HG03135 (cell line): ENCODE measurements around the gene FAM111B.
A peak's percentile ranks its signal among the peaks of the same experiment; 100 is the strongest.

Experiments
- ATAC-seq: cut with Tn5 transposase; IDR thresholded peaks from one replicate; pipeline ENCODE4 v1.9.1; 2021; ENCODE audit warnings: mild to moderate bottlenecking, moderate library complexity; ENCODE audit not compliant: unreplicated experiment

The FAM111B gene

DNA sequence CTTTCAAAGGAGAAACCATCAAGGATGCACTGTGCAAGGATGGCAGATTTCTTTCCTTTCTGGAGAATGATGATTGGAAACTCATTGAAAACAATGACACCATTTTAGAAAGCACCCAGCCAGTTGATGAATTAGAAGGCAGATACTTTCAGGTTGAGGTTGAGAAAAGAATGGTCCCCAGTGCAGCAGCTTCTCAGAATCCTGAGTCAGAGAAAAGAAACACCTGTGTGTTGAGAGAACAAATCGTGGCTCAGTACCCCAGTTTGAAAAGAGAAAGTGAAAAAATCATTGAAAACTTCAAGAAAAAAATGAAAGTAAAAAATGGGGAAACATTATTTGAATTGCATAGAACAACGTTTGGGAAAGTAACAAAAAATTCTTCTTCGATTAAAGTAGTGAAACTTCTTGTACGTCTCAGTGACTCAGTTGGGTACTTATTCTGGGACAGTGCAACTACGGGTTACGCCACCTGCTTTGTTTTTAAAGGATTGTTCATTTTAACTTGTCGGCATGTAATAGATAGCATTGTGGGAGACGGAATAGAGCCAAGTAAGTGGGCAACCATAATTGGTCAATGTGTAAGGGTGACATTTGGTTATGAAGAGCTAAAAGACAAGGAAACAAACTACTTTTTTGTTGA is 45.4 kb downstream of the FAM111B start:
- peak; percentile 73 for ATAC-seq

DNA sequence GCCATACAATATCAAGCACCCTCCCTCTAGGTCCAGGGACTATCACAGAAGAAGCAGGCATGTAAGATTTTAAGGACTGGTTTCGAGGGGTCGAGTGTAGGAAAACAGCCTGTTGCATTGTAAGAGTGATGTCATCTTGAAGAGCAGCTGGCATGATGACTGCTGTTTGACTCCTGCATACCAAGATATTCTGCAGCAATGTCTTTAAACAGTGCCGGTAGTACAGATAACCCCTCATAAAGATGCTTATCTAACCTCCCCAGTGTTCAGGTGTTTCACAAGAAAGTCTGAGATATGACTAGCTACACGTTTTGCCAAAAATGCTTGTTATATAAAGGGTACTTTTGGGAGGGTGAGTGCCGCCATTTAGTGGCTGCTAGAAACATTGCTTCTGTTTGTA is 47.6 kb downstream of the FAM111B start:
- no peak for ATAC-seq

DNA sequence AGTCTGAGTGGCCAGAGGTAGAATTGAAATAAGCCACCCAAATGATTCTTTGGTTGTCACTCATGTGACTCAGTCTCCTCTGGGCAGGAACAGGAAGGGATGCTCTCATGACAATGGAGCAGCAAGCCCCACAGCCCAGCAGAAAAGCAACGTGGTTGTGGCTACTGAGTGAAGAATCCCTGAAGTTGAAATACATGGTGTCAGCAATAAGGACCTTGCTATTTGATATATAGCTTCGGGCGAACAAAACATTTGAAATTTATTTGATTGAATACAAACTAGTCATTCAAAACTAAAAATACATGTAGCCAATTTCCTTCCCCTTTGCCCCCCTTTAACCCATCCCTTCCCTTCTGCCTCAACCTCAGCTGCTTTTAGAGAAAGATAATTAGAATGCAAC is 50.4 kb downstream of the FAM111B start:
- ATAC-seq, result no peak

DNA sequence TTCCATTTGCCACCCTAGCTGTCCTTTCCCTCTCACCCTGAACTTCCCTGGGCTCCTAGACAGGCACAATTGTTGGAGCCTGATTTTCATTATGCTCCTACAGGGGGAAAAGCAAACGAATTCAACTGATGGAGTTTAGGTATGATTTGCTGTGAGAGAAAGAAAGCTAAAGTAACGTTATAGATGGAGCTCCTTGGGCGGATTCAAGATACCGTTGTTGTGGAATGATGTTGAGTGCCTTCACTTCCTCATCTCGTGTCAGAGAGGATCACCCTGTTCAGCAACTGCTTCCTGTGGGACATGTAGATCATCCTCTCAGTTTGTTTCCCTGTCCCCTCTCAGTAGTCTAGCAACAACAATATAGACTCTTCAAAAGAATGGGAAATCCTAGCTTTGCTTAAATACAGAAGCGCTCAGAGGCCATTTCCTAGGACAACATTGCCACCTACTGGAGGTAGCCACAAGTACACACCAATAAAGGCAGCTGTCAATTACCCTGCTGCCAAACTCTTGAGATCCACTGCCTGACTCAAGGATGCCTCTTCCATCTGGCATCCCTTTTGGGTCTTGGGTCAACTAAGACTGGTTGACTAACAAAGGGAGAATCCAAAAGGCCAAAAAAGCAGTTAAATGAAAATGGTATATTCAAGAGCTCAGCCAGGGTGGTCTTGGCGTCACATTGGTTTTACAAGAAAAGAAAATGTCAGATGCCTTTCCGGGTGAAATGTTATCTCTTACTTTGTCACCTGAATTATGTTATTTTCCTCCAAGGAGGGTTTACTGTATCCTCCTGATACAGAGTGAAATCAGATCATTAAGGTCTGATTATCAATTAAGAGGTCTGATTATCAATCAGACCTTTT is 51.4 kb downstream of the FAM111B start:
- peak; percentile 86 for ATAC-seq

DNA sequence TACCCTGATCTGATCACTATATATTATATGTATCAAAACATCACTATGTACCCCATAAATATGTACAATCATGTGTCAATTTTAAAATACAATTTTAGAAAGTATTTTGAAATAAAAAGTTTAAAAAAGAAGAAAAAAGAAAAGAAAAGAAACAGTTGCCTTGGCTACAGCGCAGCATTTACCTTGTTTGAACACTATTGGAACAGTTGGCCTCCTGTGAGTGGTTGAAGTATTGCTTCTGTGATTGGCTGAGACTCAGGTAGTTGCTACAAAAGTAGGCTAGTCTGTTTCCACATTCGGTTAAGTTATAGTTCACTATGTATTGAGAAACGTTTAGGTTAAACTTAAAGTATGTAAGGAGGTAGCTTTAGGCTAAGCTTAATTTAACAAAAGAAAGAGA is 57.0 kb downstream of the FAM111B start:
- no peak for ATAC-seq

DNA sequence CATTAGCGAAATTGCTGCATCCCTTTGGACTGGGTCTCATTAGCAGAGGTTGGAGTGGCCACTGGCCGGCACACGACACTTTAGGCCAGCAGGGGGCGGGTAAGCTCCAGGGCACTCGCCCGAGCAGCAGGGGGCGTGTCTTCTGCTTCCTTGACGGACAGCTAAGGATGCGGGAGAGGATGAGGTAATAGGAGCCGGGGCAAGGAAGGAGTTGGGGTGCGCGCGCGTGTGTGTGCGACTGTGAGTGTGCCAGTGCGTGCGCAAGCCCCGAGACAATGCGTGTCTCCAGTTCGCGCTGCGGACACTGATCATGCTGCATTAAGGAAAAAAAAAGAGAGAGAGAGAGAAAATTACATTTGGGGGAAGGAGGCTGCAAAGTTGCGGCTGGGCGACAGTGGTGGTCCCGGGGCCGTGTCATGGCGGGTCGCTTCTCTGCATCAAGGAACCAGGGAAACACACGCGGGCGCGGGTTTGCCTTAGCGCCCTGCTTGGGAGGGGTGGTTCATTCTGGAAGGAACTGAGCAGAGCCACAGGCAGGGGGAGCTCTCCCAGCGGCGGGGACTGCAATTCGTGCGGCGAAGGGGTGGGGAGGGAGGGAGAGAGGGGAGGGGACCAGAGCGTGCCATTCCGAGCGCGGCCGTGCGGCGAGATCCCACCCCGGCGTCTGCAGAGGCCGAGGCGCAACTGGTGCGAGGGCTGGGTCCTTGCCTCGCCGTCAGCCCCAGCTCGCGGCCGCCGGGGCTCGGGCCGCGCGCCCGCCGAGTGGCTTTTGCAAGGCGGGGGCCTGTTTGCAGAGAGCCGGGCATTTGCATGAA is 64.7 kb downstream of the FAM111B start, which contains the start of gene DTX4:
DTX4 (plus strand) TSS at position 625 of the 815 bp plus-strand sequence. CDS start 464 bp downstream, outside the sequence.
- peak; percentile 73 for ATAC-seq

DNA sequence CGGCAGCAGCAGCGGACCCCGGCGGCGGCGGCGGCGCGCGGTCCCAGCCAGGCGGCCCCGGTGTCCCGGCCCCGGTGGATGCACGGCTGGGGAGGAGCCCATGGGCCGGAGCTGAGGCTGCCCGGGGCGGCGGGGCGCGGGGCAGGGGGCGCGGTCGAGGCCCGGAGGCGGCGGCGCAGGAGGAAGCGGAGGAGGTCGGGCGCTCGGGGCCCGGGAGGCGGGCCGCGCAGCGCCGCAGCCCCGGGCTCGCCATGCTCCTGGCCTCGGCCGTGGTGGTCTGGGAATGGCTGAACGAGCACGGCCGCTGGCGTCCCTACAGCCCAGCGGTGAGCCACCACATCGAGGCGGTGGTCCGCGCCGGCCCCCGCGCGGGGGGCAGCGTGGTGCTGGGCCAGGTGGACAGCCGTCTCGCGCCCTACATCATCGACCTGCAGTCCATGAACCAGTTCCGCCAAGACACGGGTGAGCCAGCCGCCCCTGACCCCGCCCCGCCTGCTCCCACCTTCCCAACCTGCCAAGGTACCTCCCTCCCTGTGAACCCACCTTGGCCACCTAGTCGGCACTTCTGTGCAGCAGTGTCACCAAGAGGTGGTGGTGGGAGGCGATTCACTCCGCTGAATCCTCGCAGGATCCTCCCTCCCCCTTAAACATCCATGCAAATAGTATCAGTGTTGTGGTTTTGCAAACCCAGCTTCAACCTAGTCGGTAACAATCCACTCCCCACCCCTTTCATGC is 65.5 kb downstream of the FAM111B start:
- ATAC-seq, result peak; percentile 34

DNA sequence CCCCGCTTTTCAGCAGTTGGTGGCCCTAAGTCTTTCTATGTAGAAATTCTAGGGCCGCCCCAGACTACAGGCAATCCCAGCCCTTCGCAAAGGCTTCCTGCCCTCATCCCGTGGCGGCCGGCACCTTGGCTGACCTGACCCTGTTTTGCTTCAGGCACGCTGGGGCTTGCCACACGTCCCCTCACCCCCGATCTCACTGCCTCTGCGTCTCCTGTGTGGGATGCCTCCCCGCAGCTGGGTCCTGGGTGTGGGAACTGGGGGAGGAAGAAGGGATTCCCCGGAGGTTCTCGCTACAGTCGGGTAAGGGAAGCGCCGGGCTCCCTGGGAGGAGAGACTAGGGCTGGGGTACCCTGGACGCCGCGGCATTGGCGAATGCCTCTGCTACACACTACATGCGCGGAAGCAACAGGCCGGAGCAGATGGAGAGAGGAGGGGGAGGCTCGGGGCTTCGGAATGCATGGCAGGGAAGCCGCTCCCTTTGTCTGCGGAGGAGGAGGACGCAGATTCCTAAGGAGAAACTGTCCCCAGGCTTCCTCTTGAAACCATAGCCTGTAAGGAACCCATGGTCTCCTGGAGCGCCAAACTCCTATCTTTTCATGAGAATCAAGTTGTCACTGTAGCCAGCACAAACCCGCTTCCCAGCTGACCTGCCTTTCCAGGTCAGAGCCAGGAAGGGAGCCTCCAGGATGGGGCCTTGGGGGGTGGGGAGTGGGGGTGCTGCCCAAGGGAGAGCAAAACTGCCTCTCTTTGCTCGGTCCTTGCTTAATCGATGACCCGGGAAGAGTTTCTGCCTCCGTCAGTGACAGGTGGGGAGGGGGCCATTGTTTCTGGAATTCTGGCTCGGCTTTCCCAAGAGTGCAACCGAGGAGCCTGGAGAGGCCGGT is 66.3 kb downstream of the FAM111B start:
- no peak for ATAC-seq

DNA sequence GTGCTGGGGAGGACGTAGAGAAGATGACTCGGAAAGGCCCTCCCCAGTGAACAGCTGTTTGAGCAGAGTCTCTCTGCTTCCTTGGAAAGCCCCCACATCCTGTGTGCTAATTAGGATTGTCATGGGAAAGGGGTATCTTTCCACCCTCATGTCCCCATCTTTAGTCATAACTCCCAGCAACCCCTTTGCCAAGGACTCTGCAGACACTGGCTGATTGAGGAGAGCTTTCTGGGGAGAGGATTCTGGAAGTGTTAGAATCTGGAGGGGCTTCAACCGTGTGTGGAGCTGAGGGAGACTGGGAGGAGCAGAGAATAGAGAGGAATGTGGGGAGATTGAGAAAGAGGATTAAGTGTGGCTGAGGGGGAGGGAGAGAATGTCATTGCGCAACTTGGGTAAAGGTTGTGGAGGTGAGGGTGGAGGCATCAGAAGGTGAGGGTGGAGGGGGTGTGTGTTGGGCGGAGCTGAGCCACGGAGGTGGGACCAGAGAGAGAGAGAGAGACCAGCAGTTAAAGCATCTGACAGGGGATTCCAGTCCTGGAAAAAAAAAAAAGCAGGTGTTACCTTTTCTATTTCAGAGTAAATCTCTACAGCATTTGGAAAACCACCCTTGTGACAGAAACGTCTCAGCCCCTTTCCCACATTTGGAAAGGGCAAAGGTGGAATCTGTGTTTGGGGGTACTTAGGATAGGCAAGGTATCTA is 67.1 kb downstream of the FAM111B start:
- no peak for ATAC-seq

DNA sequence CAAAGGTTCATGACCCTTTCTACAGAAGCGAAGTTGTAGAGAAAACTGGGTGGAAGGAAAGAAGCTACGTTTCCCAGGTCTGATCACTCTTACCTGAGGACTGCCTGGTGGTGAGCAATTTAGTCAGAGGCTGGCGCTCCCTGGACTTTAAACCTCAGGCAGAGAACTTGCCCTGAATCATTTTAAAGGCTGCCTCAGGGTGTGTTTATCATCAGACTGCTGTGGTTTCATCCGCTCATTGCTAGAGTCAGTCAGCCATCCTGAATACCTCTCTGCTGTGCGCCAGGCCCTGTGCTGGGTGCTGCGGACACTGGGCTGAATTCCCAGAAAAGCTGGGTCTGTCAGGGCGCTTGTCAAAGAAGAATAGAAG is 67.6 kb downstream of the FAM111B start:
- ATAC-seq, result no peak

DNA sequence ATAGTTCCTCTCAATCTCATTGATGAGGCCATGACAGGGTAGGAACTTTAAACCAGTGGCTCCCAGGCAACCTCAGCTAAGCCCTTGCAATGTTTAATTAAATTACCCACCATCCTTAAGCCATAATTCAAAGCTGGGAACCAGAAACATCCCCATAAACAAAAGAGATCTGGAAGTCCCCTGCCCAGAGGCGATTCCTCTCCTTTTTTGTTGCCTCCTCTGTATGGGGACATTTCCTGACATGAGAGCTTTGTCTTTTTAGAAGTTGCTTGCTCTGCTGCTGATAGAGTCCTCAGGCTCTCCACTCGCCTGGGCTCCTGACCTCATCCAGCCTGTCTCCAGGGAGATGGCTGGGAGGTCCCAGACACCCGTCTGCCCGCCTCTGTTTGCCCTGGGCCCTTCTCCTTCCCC is 68.1 kb downstream of the FAM111B start:
- ATAC-seq, result no peak

DNA sequence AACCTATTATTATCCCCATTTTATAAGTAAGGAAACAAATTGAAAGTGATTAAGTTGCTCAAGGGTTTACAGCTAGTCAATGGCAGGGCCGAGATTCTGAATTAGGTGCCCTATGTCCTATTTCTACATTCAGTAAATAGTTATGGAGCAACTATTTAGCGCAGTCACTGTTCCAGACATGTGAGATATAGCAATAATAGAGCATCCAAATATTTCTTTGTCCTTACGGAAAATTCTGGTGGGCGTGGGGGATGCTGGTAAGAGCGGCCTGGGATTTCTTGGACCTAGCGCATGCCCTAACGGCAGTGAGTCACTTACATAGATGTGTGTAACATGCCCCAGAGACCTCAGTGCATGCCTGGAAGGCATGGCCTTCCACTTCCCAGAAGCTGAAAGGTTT is 69.3 kb downstream of the FAM111B start:
- no peak for ATAC-seq
